Left cardiac atrium (tissue), 4 donors: ENCODE measurements around the gene LGALSL. TPM values are rescaled to one million over a fixed set of nuclear protein-coding genes. Genes with fewer than 3 reads are reported as not detected.

ENCODE experiments used
- ATAC-seq, 2 donors: fragments of 200-7000 bp; cut with Tn5 transposase; one replicate each; pipeline ENCODE4 v1.9.1; 2020; ENCODE audit warnings: mild to moderate bottlenecking in 2 of 2, moderate library complexity in 2 of 2
- DNase-seq: peaks from one replicate; pipeline ENCODE4 v3.0.0-alpha.2; 2020
- intact Hi-C, 2 donors: fragments of 100-400 bp; cut with DNase I; formaldehyde crosslinking; loops; one replicate each; pipeline versions ENCODE4 v1.14.1 to v1.15.1; 2022 to 2023
- total RNA-seq, 2 donors: library from RNA; stranded (reverse); fragmentation: NEBNext Ultra II Directional; extraction: Animal tissue kit (Norgen Biotek cat#: 25700); gene quantifications; one replicate each; pipeline ENCODE4 v1.2.1, GENCODE V29; 2021
- donor health status: DM: no; HTN: yes; CAD: no.
- donor health status: DM: no; HTN: yes; CAD: no; lungs with severe emphysema.
- donor health status: DM: yes; HTN: yes; CAD: no.
- donor health status: Dilated cardiomyopathy.

Gene LGALSL
- total RNA-seq, 2 donors from 2014 or later: 13.1 to 18.0 TPM

DNA sequence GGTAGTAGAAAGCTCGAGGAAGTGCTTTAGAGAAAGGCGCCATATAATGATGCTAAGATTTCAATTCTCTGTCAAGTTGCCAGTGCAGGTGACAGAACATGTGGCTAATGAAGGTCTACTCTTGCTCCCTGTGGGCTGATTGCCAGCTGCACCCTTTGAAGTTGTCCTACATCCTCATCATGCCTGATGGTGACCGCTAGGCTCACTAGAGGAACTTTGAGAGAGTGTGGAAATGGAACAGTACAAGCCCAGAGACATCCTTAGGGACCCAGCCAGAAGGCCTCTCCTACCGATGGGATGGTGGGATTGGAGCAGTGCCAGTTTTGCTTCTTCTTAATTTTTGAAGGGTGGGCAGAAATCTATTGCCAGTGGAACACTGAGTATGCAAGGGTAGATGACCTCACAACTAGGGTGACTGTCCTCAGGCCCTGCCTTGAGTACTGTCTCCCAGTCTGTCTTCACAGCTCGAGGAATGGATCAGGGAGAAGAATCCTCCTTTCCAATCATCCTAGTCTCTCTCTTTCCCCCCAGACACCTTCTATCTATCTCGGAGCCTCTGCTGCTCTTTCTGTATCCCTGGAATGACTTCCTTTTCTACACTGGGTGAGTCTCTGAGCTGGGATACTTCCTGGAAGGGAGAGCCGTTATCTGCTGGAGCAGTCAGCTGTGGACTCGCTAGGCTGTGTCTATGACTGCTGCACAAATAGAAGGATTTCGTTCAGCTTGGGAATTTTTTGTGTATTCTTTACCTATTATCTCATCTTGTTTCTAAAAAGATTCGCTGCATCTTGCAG is 33.5 kb downstream of the LGALSL start:
- DNase-seq: no peak
- intact Hi-C loops: loop anchor here (1.0 to 10.0 kb wide), 4 partner anchors 155 to 443 kb away; no protein-coding TSS in a partner anchor
- peak; percentile 8 to 30 for ATAC-seq

GRCh38 chr2:64488050-64488974 is 34.4 kb downstream of the LGALSL start:
- intact Hi-C loops: loop anchor here (1.0 to 10.0 kb wide), 4 partner anchors 156 to 444 kb away; no protein-coding TSS in a partner anchor
- DNase-seq (peak; percentile 67), ATAC-seq (peak; percentile 68 to 77)

DNA sequence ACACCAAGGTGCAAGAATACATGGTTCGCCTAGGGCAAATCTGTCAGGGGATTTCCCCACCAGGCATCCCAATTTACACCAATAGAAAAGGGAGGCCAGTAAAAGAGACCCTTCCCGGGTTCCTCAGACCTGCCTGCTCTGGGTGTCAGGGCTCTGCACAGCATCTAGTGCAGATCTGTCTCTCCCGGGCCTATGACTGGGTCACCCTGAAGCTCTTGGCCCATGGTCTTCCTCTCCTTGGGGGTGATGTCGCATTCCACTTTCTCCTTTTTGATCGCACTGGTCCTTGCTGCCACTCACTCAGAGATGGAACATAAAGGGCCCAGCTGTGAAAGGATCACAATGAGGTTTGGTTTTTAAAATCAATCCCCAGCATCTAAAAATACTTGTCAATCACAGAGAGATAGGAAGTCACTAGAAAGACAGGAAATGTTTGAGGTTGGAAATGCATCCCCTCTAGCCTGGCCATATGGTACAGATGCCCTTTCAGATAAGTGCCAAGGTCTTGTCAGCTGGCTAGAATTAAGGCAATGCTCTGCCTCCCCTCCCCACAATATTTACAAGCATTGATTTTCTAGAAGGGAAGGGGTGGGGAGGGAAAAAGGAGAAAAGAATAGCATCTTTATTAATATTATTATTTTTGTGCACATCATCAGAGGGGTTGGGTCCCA is 35.3 kb downstream of the LGALSL start:
- intact Hi-C loops: loop anchor here (2.0 to 10.0 kb wide), 3 partner anchors 156 to 444 kb away; no protein-coding TSS in a partner anchor
- no peak for DNase-seq
- ATAC-seq: no peak

DNA sequence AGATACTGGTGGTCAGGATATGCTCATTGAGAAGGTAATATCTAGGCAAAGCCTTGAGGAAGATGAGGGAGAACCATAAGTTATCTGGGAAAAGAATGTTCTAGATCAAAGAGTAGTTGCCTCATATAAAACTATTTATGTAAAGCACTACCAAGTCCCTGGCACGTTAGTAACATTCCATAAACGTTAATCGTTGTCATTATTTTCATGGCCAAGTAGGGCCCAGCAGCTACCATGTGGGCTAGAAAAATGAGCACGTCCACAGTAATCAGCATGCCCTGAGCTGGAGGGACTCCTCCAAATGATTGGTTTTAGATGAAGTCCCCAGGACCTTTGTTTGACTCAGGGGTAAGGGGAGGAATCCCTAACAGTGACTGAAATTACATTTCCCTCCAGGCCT is 37.5 kb downstream of the LGALSL start:
- DNase-seq (no peak), ATAC-seq (no peak)
- intact Hi-C loops: no loop called here

GRCh38 chr2:64492272-64492671 is 38.3 kb downstream of the LGALSL start:
- no peak for ATAC-seq
- DNase-seq: no peak
- intact Hi-C loops: no loop called here

GRCh38 chr2:64492821-64493220 is 38.9 kb downstream of the LGALSL start:
- ATAC-seq: no peak
- no peak for DNase-seq
- intact Hi-C loops: no loop called here

DNA sequence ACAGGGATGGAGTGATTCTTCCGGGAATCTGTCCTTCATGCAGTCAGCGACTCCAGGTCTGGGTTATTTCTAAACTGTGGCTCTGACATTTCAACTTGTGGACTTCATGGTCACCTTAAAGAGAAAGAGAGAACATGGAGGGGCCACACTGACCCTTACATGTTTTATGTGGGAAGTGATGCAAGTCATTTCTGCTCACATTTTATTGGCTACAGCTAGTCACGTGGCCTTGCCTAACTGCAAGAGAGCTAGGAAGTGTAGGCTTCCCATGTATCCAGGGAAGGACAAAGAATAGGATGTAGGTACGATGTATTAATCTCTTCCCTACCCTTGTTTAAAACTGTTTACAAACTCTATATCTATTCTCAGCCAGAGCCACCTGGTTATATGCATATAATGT is 39.8 kb downstream of the LGALSL start:
- ATAC-seq: no peak
- no peak for DNase-seq
- intact Hi-C loops: no loop called here

- ATAC-seq: no peak
- DNase-seq: no peak
- intact Hi-C loops: no loop called here
Observed at GRCh38 chr2:64498438-64498837, 44.5 kb downstream of the LGALSL start.

- intact Hi-C loops: no loop called here
- DNase-seq (no peak), ATAC-seq (no peak)
Observed at GRCh38 chr2:64500549-64500948, 46.6 kb downstream of the LGALSL start.

DNA sequence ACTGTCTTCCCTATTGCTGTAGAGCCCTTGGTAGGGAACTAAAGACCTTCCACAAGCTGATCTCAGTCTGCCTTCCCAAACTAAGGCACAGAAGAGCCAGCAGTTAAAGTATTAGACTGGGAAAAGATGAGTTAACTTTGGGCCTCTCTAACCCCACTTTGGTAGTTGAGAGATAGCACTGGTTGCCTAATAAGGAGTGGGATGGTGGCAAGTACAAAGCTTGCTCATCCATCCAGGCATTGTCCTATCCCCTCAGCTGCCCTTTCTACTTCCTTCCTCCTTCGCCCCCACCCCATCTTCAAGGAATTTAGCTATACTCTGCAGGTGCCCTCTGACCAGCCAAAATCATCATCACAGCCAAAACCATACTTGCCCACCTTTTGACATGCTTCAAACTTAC is 48.0 kb downstream of the LGALSL start:
- intact Hi-C loops: no loop called here
- DNase-seq: no peak
- ATAC-seq: no peak

- ATAC-seq (no peak), DNase-seq (no peak)
- intact Hi-C loops: no loop called here
Observed at GRCh38 chr2:64502860-64503259, 48.9 kb downstream of the LGALSL start.

DNA sequence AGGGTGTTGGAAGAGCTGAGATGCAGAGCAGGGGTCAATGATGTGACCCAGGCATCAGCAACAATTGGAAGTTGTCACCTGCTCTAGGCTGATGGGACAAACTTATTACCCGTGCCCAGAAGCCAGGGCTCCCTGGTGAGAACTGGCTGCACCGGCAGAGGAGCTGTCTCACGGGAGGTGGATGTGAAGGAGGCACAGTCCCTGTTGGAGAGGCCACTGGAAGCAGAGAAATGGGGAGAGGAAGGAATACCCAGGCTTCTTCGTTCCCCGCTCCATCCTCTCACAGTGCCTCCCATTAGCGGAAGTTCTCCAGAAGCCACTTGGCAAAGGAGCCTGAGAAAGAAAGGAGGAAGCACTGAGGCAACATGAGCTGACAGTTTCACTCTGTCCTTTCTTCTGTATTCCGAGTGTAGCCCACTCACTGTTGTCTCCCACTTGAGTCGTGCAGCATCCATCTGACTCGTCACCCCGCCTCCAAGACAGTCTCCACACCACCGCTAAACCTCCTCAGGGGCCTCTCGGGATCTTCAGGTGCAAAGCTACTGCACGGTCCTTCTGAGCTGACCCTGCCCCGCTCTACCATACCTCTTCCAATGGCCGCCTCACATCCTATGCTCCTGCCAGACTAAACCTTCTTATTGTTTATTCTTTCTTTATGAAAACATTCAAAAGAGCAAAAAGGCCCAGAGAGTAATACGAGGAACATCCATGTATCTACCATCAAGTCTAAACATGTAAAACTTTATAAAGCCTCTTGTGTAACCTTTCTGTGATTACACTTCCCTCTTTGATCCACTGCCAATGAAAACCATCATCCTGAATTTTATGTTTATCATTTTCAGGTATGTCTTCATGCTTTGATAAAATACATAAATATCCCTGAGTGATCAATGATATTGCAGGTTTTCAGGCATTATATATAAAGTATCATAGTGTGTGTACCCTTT is 51.1 kb downstream of the LGALSL start:
- ATAC-seq: no peak
- intact Hi-C loops: no loop called here
- DNase-seq: no peak

DNA sequence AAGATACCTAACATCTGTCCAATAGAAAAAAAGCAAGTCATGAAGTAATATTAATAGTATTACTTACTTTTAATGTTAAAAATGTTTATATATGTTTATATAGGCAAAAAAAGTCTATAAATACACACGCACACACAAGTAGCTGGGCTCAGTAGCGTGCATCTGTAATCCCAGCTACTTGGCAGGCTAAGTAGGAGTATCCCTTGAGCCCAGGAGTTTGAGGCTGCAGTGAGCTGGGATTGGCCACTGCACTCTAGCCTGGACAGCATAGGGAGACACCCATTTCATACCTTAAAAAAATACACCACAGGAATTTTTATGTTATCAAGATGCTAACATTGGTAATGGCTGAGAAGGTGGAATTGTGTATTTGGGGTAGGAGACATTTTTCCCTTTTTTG is 52.7 kb downstream of the LGALSL start:
- intact Hi-C loops: no loop called here
- DNase-seq: no peak
- no peak for ATAC-seq

Other genes starting within 250 kb of the LGALSL start
- 10 to 100 TPM; 12.1 to 12.8 TPM for gene AFTPH, start 70.2 kb downstream of the LGALSL start, total RNA-seq
- gene SERTAD2, start 199.8 kb downstream of the LGALSL start, total RNA-seq: 10 to 100 TPM; 14.3 to 14.7 TPM